Erythroblast (primary cell): Measurements from ENCODE around the gene NELL1.

Experiments
- DNase-seq, 2 experiments: peaks; one replicate each; lab custom pipeline; 2025; lab: John Stamatoyannopoulos, UW
- GATA1 ChIP-seq: IDR thresholded peaks from 2 replicates; pipeline ENCODE4 v1.6.1; 2011; ENCODE audit warnings: low read depth, mild to moderate bottlenecking, control low read depth, low read length, moderate library complexity
- POLR2A ChIP-seq: IDR thresholded peaks from 2 replicates; pipeline ENCODE4 v1.6.1; 2011; ENCODE audit warnings: mild to moderate bottlenecking, low read length

Gene NELL1

GRCh38 chr11:21447871-21448270 is 778.5 kb downstream of the NELL1 start:
- no peak for DNase-seq
- no peak for TF ChIP-seq GATA1

- no peak for DNase-seq
- TF ChIP-seq GATA1 (no peak), POLR2A (no peak)
These were observed 786.8 kb downstream of the NELL1 start for GRCh38 chr11:21456186-21456585.

- no peak for DNase-seq
- TF ChIP-seq POLR2A (no peak), GATA1 (no peak)
These were observed 790.7 kb downstream of the NELL1 start for GRCh38 chr11:21460082-21460481.

- DNase-seq: no peak
- TF ChIP-seq POLR2A: no peak
These were observed 792.3 kb downstream of the NELL1 start for GRCh38 chr11:21461701-21462100.

- no peak for DNase-seq
- no peak for TF ChIP-seq POLR2A
- TF ChIP-seq GATA1: no peak
These were observed 795.3 kb downstream of the NELL1 start for GRCh38 chr11:21464601-21465193.

- no peak for DNase-seq
- TF ChIP-seq POLR2A: no peak
- TF ChIP-seq GATA1: no peak
These were observed 795.8 kb downstream of the NELL1 start for GRCh38 chr11:21465203-21465602.

GRCh38 chr11:21465920-21466319 is 796.5 kb downstream of the NELL1 start:
- no peak for DNase-seq
- no peak for TF ChIP-seq POLR2A
- no peak for TF ChIP-seq GATA1

GRCh38 chr11:21470521-21470920 is 801.1 kb downstream of the NELL1 start:
- no peak for DNase-seq
- TF ChIP-seq POLR2A: no peak
- no peak for TF ChIP-seq GATA1

GRCh38 chr11:21472261-21472660 is 802.9 kb downstream of the NELL1 start:
- no peak for DNase-seq
- TF ChIP-seq POLR2A (no peak), GATA1 (no peak)

GRCh38 chr11:21474529-21474928 is 805.1 kb downstream of the NELL1 start:
- DNase-seq: no peak
- TF ChIP-seq GATA1 (no peak), POLR2A (no peak)

GRCh38 chr11:21475276-21475675 is 805.9 kb downstream of the NELL1 start:
- TF ChIP-seq GATA1: no peak
- no peak for TF ChIP-seq POLR2A

GRCh38 chr11:21476588-21476987 is 807.2 kb downstream of the NELL1 start:
- TF ChIP-seq POLR2A (no peak), GATA1 (no peak)

More at GRCh38 chr11:21475276-21475675, 805.9 kb downstream of the NELL1 start:
- peak; percentile 2 to 9 for DNase-seq

GRCh38 chr11:21480240-21480639 is 810.9 kb downstream of the NELL1 start:
- DNase-seq: no peak
- TF ChIP-seq GATA1 (no peak), POLR2A (no peak)

More at GRCh38 chr11:21476588-21476987, 807.2 kb downstream of the NELL1 start:
- DNase-seq: no peak

- TF ChIP-seq GATA1 (no peak), POLR2A (no peak)
- DNase-seq: no peak
These were observed 811.9 kb downstream of the NELL1 start for GRCh38 chr11:21481255-21481654.

- DNase-seq: no peak
- TF ChIP-seq GATA1 (no peak), POLR2A (no peak)
These were observed 814.7 kb downstream of the NELL1 start for GRCh38 chr11:21484039-21484438.
